ENCODE measurements around the gene PIEZO2.
A peak's percentile ranks its signal among the peaks of the same experiment; 100 is the strongest.

PIEZO2 gene

DNA sequence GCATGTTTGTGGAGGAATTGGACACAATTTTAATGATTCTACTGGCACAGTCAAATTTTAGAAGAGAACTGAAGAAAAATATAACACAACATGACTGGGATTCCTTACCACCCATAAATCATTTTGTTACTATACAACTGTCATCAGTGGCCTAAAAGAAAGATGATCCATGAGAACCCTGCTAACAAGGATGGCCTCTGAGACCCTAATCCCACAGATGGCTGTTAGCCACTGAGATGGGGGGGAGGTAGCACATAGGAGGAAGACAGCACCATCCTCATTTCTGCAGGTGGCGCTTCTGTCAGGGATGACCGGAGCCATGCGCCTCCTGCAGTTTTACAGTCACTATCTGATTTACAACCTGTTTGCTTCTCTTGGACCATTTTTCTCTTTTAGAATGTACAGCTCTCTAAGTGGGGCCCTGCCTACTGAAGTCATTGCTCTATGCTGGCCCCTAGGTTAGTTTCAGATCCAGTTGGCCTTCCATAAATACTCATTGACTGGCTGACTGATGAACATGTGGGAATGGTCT, 343.7 kb downstream of the PIEZO2 start:
- H3K27ac ChIP-seq, result no peak overlapping the region
- TF ChIP-seq, protein P1, sequence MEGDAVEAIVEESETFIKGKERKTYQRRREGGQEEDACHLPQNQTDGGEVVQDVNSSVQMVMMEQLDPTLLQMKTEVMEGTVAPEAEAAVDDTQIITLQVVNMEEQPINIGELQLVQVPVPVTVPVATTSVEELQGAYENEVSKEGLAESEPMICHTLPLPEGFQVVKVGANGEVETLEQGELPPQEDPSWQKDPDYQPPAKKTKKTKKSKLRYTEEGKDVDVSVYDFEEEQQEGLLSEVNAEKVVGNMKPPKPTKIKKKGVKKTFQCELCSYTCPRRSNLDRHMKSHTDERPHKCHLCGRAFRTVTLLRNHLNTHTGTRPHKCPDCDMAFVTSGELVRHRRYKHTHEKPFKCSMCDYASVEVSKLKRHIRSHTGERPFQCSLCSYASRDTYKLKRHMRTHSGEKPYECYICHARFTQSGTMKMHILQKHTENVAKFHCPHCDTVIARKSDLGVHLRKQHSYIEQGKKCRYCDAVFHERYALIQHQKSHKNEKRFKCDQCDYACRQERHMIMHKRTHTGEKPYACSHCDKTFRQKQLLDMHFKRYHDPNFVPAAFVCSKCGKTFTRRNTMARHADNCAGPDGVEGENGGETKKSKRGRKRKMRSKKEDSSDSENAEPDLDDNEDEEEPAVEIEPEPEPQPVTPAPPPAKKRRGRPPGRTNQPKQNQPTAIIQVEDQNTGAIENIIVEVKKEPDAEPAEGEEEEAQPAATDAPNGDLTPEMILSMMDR (conservative IDR thresholded peaks at IDR 0.05; ENCODE audit: low read depth), result no peak
- POLR2A ChIA-PET (ENCODE audit: low non-redundant PET), result no interaction called here
- no peak for DNase-seq (ENCODE audit: low spot score)
- CTCF ChIA-PET, result no interaction called here

DNA sequence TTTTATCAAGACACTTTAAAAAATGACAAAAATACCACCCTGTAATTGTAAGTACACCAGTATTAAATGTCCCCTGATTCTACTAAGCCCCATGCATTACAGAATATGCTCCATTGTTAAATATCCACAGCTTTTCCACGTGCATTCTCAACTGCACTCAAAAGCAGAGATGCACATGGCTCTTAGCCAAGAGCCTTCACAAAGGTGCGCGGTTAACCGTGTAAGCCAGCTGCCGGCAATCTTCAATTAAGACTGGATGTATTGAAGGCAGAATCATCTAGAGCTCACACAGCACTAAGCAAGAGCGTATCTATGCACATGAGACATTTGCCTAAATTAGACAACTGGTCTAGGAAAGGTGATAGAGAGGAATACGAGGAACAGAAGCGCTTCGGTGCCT, 345.2 kb downstream of the PIEZO2 start:
- TF ChIP-seq, protein P1 (conservative IDR thresholded peaks at IDR 0.05; ENCODE audit: low read depth), result no peak
- DNase-seq (ENCODE audit: low spot score), result no peak
- ChIA-PET POLR2A (ENCODE audit: low non-redundant PET) (interaction anchor here (0.5 kb wide), 1 partner anchor 8 kb away, joined by 6 read pairs; no protein-coding TSS in a partner anchor), CTCF (interaction anchor here (0.6 kb wide), 1 partner anchor 18 kb away, joined by 3 read pairs; no protein-coding TSS in a partner anchor)
- no peak overlapping the region for H3K27ac ChIP-seq

DNA sequence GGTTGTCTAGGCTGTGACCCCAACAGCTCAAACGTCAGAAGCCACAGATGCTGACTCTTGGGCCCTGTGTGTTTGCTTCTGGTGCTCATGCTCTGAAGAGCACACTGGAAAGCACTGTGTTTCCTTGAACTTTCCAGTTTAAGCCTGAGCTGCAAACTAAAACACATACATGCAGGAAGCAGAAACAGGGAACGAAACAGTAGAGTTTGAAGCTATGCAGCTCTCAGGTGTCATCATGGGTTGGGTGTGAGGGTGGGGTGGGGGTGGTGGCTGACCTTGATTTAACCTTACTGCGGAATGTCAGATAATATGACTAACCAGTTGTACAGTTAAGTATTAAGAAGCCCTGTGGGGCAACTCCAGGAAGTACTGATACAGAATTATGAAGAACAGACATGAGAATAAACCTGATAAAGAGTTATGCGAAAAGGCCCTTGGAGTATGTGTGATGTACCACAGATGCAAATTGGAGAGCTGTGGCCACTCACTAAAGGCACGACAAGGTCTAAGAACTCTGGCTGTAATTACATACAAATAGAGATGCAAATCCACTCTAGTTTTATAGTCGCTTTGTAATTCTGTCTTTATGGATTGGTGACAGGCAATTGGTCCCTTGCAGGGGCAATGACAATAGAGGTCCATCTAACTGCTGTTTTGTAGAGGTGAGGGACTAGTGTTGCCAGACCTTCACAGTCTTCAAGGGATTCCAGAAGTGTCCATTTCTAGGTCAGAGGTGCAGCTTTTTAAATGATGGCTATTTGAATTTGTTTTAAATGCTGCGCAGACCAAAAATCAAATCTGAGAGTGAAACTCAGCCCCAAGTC, 350.4 kb downstream of the PIEZO2 start:
- TF ChIP-seq, protein P1 (conservative IDR thresholded peaks at IDR 0.05; ENCODE audit: low read depth), result no peak
- no peak overlapping the region for H3K27ac ChIP-seq
- DNase-seq (ENCODE audit: low spot score), result peak; percentile 50
- CTCF ChIA-PET, result interaction anchor here (1.3 kb wide), 1 partner anchor 12 kb away, joined by 4 read pairs; no protein-coding TSS in a partner anchor
- POLR2A ChIA-PET (ENCODE audit: low non-redundant PET), result no interaction called here

DNA sequence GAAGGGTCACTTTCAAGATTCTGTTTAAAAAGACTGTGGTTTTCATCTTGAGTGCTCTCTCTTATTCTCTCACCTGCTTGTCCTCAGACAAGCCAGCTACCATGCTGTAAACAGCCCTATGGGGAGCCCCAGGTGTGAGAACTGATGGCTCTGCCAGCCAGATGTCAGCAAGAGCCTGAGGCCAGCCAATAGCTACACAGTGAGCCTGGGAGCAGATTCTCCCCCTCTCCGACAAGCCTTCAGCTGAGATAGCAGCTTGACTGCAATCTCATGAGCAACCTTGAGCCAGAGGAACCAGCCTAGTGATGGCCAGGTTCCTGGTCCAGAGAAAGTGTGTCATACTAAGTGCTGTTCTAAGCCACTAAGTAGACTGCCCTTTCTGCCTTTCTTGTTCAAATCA, 351.5 kb downstream of the PIEZO2 start:
- no peak overlapping the region for H3K27ac ChIP-seq

DNA sequence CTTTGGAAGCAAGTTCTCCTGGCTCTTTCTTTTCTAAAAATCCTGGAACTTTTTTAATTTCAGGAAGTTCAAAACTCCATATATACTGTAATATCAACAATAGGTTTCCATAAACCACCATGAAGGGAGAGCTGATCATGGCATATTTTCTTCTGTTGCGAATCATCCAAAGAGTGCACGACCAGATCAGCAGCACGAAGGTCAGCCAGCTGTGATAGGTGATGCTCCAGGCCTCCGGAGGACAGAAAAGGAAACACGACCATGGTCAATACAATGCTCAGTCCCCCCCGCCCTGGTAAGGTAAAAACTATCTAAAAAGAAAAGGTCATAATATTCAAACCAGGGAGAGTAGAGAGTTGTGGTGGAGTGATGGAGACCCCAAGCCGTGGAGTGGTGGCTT, 354.6 kb downstream of the PIEZO2 start:
- no peak for DNase-seq (ENCODE audit: low spot score)
- TF ChIP-seq, protein P1 (conservative IDR thresholded peaks at IDR 0.05; ENCODE audit: low read depth), result no peak
- POLR2A ChIA-PET (ENCODE audit: low non-redundant PET), result no interaction called here
- no peak overlapping the region for H3K27ac ChIP-seq
- CTCF ChIA-PET, result interaction anchor here (0.5 kb wide), 1 partner anchor 359 kb away, joined by 3 read pairs; no protein-coding TSS in a partner anchor

More for the DNA sequence above, 351.5 kb downstream of the PIEZO2 start:
- TF ChIP-seq, protein P1 (conservative IDR thresholded peaks at IDR 0.05; ENCODE audit: low read depth), result no peak
- POLR2A ChIA-PET (ENCODE audit: low non-redundant PET), result no interaction called here
- DNase-seq (ENCODE audit: low spot score), result no peak
- CTCF ChIA-PET, result no interaction called here

DNA sequence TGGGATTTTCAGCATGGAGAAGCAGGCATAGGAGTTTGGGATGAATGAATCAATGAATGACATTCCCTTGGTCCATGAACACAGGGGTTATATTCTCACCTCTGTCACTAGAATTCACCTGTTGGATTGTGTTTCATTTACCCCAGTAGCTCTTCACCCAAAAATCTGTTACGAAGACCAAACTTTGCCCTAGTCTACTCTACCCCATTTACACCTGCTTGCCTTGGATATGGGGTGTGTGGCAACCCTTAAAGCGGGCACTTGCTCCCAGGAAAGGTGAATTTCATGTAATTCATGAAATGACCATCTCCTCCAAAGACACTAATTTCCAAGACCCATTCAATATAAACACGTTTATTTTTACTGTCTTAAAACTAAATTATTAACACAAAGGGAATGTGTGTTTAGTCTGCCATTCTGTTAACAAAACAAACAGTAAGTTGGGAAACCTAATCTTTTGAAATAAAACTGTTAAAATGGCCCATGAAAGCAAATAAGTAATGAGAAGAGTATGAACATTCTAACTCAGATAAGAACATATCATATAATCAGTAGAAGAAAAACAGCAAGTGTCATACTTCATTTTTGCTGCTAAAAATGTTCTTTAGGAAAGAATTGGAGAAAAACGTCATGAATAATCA, 355.5 kb downstream of the PIEZO2 start:
- ChIA-PET CTCF (no interaction called here), POLR2A (ENCODE audit: low non-redundant PET) (no interaction called here)
- DNase-seq (ENCODE audit: low spot score), result no peak
- no peak overlapping the region for H3K27ac ChIP-seq
- TF ChIP-seq, protein P1 (conservative IDR thresholded peaks at IDR 0.05; ENCODE audit: low read depth), result no peak
